Keratinocyte (primary cell): ENCODE data around the gene IQCF5. TPM values are rescaled to one million over a fixed set of nuclear protein-coding genes. Genes with fewer than 3 reads are reported as not detected.

Experiments
- DNase-seq: peaks from one replicate; pipeline ENCODE4 v3.0.0-alpha.2; 2011; ENCODE audit warnings: low read depth, missing footprints, low spot score
- FAIRE-seq: peaks from 2 replicates; lab custom pipeline; 2011; peaks lifted over from hg19 to GRCh38; lab: Jason Lieb, UNC
- H2AFZ ChIP-seq: 2 replicates; pipeline ENCODE4 v1.6.0; 2012; ENCODE audit warnings: low read length, control low read depth, inconsistent platforms; ENCODE audit not compliant: control insufficient read depth
- H3K27ac ChIP-seq: 2 replicates; pipeline ENCODE4 v1.5.1; 2011; ENCODE audit warnings: low read length; ENCODE audit not compliant: control insufficient read depth, insufficient read depth
- H3K27me3 ChIP-seq: 3 replicates; pipeline ENCODE4 v1.6.0; 2011; ENCODE audit warnings: low read length; ENCODE audit not compliant: control insufficient read depth, insufficient read depth; ENCODE audit errors: extremely low read depth
- H3K36me3 ChIP-seq, 2 experiments: 2 replicates in 1 of 2; 3 replicates in 1 of 2; pipeline ENCODE4 v1.5.1; 2011; ENCODE audit warnings: low read length in 2 of 2, mild to moderate bottlenecking in 1 of 2; ENCODE audit not compliant: control insufficient read depth in 2 of 2, insufficient read depth in 2 of 2; ENCODE audit errors: extremely low read depth in 1 of 2
- H3K4me1 ChIP-seq: 3 replicates; pipeline ENCODE4 v1.5.1; 2011; ENCODE audit warnings: low read length; ENCODE audit not compliant: control insufficient read depth, insufficient read depth; ENCODE audit errors: extremely low read depth
- H3K4me2 ChIP-seq: 3 replicates; pipeline ENCODE4 v1.6.0; 2011; ENCODE audit warnings: low read depth, low read length; ENCODE audit not compliant: control insufficient read depth, insufficient read depth; ENCODE audit errors: extremely low read depth
- H3K4me3 ChIP-seq, 3 experiments: fragments of 200-600 bp in 1 of 3; sonication (generic) in 1 of 3; 2 replicates in 2 of 3; 3 replicates in 1 of 3; pipeline ENCODE4 v1.5.1; 2011 to 2016; ENCODE audit warnings: low read length in 3 of 3, mild to moderate bottlenecking in 3 of 3, control low read depth in 2 of 3, inconsistent platforms in 1 of 3, low read depth in 1 of 3, mixed read lengths in 1 of 3, mixed run types in 1 of 3, moderate library complexity in 1 of 3; ENCODE audit not compliant: control insufficient read depth in 2 of 3, insufficient read depth in 2 of 3; ENCODE audit errors: extremely low read depth in 1 of 3
- H3K79me2 ChIP-seq: 2 replicates; pipeline ENCODE4 v1.6.0; 2012; ENCODE audit warnings: low read length; ENCODE audit not compliant: control insufficient read depth, insufficient read depth
- H3K9ac ChIP-seq: 3 replicates; pipeline ENCODE4 v1.6.0; 2011; ENCODE audit warnings: low read length; ENCODE audit not compliant: control insufficient read depth, insufficient read depth; ENCODE audit errors: extremely low read depth
- H3K9me1 ChIP-seq: 3 replicates; pipeline ENCODE4 v1.6.0; 2011; ENCODE audit warnings: low read length; ENCODE audit not compliant: control insufficient read depth, insufficient read depth; ENCODE audit errors: extremely low read depth
- H3K9me3 ChIP-seq: 2 replicates; pipeline ENCODE4 v1.5.1; 2012; ENCODE audit warnings: low read depth, low read length; ENCODE audit not compliant: control insufficient read depth
- H4K20me1 ChIP-seq: 3 replicates; pipeline ENCODE4 v1.6.0; 2011; ENCODE audit warnings: low read length; ENCODE audit not compliant: control insufficient read depth, insufficient read depth; ENCODE audit errors: extremely low read depth
- EZH2 ChIP-seq: IDR thresholded peaks from one replicate; pipeline ENCODE4 v1.6.1; 2012; ENCODE audit warnings: inconsistent platforms, mild to moderate bottlenecking, low read length, moderate library complexity
- dilution Hi-C: fragments of 300-500 bp; cut with MboI; formaldehyde crosslinking; loops from one replicate; pipeline ENCODE4 v1.7.0; 2020; ENCODE audit warnings: low sequenced_read_pairs; ENCODE audit not compliant: extremely low pct_ligation_motif_present
- polyA minus RNA-seq, 3 experiments: library from RNA; depleted of rRNA, polyadenylated mRNA; stranded (reverse); fragments of >200 nt; gene quantifications; 1 replicate in 1 of 3; 2 replicates in 1 of 3; 3 replicates in 1 of 3; pipeline ENCODE4 v1.2.3, GENCODE V29; 2011
- polyA plus RNA-seq, 5 experiments: library from polyadenylated mRNA; depleted of rRNA in 3 of 5; stranded (reverse) in 3 of 5; stranded (forward) in 1 of 5; unstranded in 1 of 5; fragments of >200 nt; gene quantifications; 1 replicate in 1 of 5; 2 replicates in 3 of 5; 3 replicates in 1 of 5; pipeline versions ENCODE4 v1.2.1 to v1.2.3, GENCODE V29; 2011 to 2012; ENCODE audit warnings: missing spikeins in 2 of 5, low read depth in 1 of 5, low replicate concordance in 1 of 5
- TF ChIP-seq, protein P1 (sequence below), 3 experiments: IDR thresholded peaks in 1 of 3; conservative IDR thresholded peaks in 1 of 3; optimal IDR thresholded peaks in 1 of 3; 2 replicates in 2 of 3; 3 replicates in 1 of 3; pipeline versions ENCODE3 to v1.5.1; 2011; ENCODE audit warnings: low read length in 3 of 3, mild to moderate bottlenecking in 3 of 3, moderate library complexity in 2 of 3, control low read depth in 1 of 3, inconsistent platforms in 1 of 3; ENCODE audit not compliant: insufficient read depth in 2 of 3; ENCODE audit errors: extremely low read depth in 1 of 3

The IQCF5 gene
- polyA plus RNA-seq (not detected in 3 replicates), polyA minus RNA-seq (not detected in 3 replicates)
- polyA plus RNA-seq (2011; ENCODE audit: low read depth) = not detected
- not detected in 2 replicates for polyA plus RNA-seq (2011; cell fraction: cytosol; rRNA removed)
- polyA plus RNA-seq (2011; cell fraction: nucleus; rRNA removed) = not detected in 2 replicates
- polyA plus RNA-seq (2012; ENCODE audit: low replicate concordance) = not detected in 2 replicates
- not detected for polyA minus RNA-seq (2011; cell fraction: cytosol; rRNA and poly(A)+ RNA removed)
- polyA minus RNA-seq (2011; cell fraction: nucleus; rRNA and poly(A)+ RNA removed) = not detected in 2 replicates

DNA sequence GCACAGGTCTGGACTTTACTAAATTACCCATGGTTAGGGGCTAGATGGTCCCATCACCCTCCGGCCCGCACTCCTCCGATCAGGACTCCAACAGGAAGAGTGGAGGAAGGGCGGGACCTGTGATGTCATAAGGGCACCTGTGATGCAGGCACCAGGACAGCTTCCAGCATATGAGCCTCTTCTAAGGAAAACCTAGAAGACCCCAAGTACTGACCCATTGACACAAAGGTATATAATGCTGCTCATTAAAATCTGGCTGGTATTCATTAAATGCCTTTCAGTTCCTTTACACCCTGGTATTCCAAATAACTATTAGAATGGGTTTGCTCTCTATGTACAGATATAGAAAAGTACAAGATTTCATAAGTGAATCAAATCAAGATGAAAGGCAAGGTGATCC is at the start of gene IQCF5:
Gene IQCF5, minus strand, starts transcription at position 101 of the 400 bp plus-strand sequence. Its CDS starts 70 bp downstream, at position 31.
- Histone ChIP-seq H3K4me3 (no peak within 1 kb of the TSS), H3K27ac (no peak within 1 kb of the TSS), H3K36me3 (no peaks in the 10 kb centered on the region), H3K4me1 (no peaks in the 10 kb centered on the region), H3K4me2 (no peak within 1 kb of the TSS), H3K9me3 (no peaks in the 10 kb centered on the region), H4K20me1 (no peaks in the 10 kb centered on the region), H3K27me3 (peaks cover 15% of the 10 kb centered on the region), H3K9me1 (no peaks in the 10 kb centered on the region), H3K79me2 (no peaks in the 10 kb centered on the region), H2AFZ (no peak within 1 kb of the TSS), H3K9ac (no peak within 1 kb of the TSS)
- no peak for TF ChIP-seq EZH2
- TF ChIP-seq, protein P1, sequence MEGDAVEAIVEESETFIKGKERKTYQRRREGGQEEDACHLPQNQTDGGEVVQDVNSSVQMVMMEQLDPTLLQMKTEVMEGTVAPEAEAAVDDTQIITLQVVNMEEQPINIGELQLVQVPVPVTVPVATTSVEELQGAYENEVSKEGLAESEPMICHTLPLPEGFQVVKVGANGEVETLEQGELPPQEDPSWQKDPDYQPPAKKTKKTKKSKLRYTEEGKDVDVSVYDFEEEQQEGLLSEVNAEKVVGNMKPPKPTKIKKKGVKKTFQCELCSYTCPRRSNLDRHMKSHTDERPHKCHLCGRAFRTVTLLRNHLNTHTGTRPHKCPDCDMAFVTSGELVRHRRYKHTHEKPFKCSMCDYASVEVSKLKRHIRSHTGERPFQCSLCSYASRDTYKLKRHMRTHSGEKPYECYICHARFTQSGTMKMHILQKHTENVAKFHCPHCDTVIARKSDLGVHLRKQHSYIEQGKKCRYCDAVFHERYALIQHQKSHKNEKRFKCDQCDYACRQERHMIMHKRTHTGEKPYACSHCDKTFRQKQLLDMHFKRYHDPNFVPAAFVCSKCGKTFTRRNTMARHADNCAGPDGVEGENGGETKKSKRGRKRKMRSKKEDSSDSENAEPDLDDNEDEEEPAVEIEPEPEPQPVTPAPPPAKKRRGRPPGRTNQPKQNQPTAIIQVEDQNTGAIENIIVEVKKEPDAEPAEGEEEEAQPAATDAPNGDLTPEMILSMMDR (optimal IDR thresholded peaks at IDR 0.05 in 1 of 3, IDR thresholded peaks at IDR 0.05 in 1 of 3, conservative IDR thresholded peaks at IDR 0.05 in 1 of 3; ENCODE audit: extremely low read depth in 1 of 3, insufficient read depth in 2 of 3, low read length in 3 of 3) = no peak
- DNase-seq = no peak
- dilution Hi-C loops = no loop called here
- no peak for FAIRE-seq

DNA sequence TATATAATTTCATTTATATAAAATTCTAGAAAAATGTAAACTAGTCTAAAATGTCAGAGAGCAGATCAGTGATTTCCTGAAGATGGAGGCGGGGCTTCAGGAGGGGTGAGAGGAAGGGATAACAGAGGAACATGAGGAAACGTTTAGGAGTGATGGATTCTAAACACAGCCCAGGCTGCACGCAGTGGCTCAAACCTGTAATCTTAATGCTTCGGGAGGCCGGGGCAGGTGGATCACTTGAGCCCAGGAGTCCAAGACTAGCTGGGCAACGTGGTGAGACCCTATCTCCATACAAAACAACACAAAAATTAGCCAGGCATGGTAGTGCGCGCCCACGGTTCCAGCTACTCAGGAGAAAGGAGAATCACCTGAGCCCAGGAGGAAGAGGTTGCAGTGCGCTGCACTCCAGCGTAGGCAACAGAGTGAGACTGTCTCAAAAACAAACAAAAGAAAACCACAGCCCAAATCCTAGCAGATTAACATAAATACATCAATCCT is 45.7 kb upstream of the IQCF5 start:
- no peaks in the 10 kb centered on the region for H3K9me3 ChIP-seq
- no peak overlapping the region for H2AFZ ChIP-seq
- H3K4me1 ChIP-seq = no peaks in the 10 kb centered on the region
- TF ChIP-seq, protein P1 (optimal IDR thresholded peaks at IDR 0.05 in 1 of 3, IDR thresholded peaks at IDR 0.05 in 1 of 3, conservative IDR thresholded peaks at IDR 0.05 in 1 of 3; ENCODE audit: extremely low read depth in 1 of 3, insufficient read depth in 2 of 3, low read length in 3 of 3) = no peak
- TF ChIP-seq EZH2 = no peak
- no peak overlapping the region for H3K9ac ChIP-seq
- no peak overlapping the region for H3K4me3 ChIP-seq
- dilution Hi-C loops = no loop called here
- H3K36me3 ChIP-seq = no peaks in the 10 kb centered on the region
- FAIRE-seq = no peak
- no peak for DNase-seq
- H3K9me1 ChIP-seq = no peaks in the 10 kb centered on the region
- no peaks in the 10 kb centered on the region for H3K79me2 ChIP-seq
- no peaks in the 10 kb centered on the region for H3K27me3 ChIP-seq
- H3K27ac ChIP-seq = no peak overlapping the region
- no peaks in the 10 kb centered on the region for H4K20me1 ChIP-seq
- no peak overlapping the region for H3K4me2 ChIP-seq
